Uterus (tissue), 2 donors: Measurements from ENCODE around the gene FEM1A.

Experiments used
- POLR2A ChIP-seq, 2 donors: fragments of 450-650 bp; IDR thresholded peaks; one replicate each; pipeline ENCODE4 v1.6.1; 2016; ENCODE audit warnings: antibody characterized with exemption in 2 of 2, mild to moderate bottlenecking in 1 of 2, moderate library complexity in 1 of 2
- TF ChIP-seq, protein P1 (sequence below), 4 experiments: fragments of 200-600 bp in 2 of 4; fragments of 450-650 bp in 2 of 4; sonication (generic) in 2 of 4; IDR thresholded peaks; one replicate each; pipeline ENCODE4 v1.5.1; 2016 to 2019; ENCODE audit warnings: antibody characterized with exemption in 4 of 4, mild to moderate bottlenecking in 2 of 4, moderate library complexity in 1 of 4

DNA sequence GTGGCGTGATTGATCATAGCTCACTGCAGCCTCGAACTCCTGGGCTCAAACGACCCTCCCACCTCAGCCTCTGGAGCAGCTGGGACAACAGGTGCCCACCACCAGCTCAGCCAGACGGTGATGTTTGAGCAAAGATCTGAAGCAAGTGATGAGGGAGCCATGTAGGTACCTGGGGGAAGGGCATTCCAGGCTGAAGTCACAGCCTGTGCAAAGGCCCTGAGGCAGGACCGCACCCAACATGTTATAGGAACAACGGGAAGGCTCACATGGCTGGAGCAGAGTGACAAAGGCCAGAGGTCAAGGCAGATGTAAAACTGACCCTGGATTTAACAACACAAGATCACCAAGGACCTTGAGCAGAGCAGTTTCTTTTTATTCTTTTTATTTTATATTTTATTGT, 14.8 kb downstream of the FEM1A start:
- TF ChIP-seq POLR2A (IDR thresholded peaks at IDR 0.05): no peak
- TF ChIP-seq, protein P1, sequence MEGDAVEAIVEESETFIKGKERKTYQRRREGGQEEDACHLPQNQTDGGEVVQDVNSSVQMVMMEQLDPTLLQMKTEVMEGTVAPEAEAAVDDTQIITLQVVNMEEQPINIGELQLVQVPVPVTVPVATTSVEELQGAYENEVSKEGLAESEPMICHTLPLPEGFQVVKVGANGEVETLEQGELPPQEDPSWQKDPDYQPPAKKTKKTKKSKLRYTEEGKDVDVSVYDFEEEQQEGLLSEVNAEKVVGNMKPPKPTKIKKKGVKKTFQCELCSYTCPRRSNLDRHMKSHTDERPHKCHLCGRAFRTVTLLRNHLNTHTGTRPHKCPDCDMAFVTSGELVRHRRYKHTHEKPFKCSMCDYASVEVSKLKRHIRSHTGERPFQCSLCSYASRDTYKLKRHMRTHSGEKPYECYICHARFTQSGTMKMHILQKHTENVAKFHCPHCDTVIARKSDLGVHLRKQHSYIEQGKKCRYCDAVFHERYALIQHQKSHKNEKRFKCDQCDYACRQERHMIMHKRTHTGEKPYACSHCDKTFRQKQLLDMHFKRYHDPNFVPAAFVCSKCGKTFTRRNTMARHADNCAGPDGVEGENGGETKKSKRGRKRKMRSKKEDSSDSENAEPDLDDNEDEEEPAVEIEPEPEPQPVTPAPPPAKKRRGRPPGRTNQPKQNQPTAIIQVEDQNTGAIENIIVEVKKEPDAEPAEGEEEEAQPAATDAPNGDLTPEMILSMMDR (IDR thresholded peaks at IDR 0.05): no peak
